Mesenchymal stem cell (in vitro differentiated cells and primary cell): ENCODE results near the gene IL20RB.

Experiments
- DNase-seq: peaks from one replicate; pipeline ENCODE4 v3.0.0-alpha.2; 2013
- H2AFZ ChIP-seq: one replicate; pipeline ENCODE4 v1.6.1; 2013; ENCODE audit warnings: low read depth, mild to moderate bottlenecking, control low read depth, inconsistent platforms, low read length, moderate library complexity
- H2AK5ac ChIP-seq: 2 replicates; pipeline ENCODE4 v1.6.1; 2013; ENCODE audit warnings: low read length, moderate library complexity, mild to moderate bottlenecking, inconsistent platforms; ENCODE audit not compliant: severe bottlenecking
- H2BK120ac ChIP-seq: one replicate; pipeline ENCODE4 v1.6.1; 2013; ENCODE audit warnings: low read depth, mild to moderate bottlenecking, inconsistent platforms, low read length, moderate library complexity
- H2BK12ac ChIP-seq, 2 experiments: one replicate each; pipeline ENCODE4 v1.6.1; 2013; ENCODE audit warnings: inconsistent platforms in 2 of 2, low read length in 2 of 2, mild to moderate bottlenecking in 2 of 2, moderate library complexity in 2 of 2, control low read depth in 1 of 2
- H2BK15ac ChIP-seq: one replicate; pipeline ENCODE4 v1.6.1; 2013; ENCODE audit warnings: mild to moderate bottlenecking, low read depth, inconsistent platforms; ENCODE audit not compliant: poor library complexity, severe bottlenecking
- H2BK5ac ChIP-seq: 2 replicates; pipeline ENCODE4 v1.6.1; 2013; ENCODE audit warnings: low read depth, mild to moderate bottlenecking, low read length, control low read depth, inconsistent platforms; ENCODE audit not compliant: poor library complexity, severe bottlenecking
- H3K14ac ChIP-seq, 2 experiments: one replicate each; pipeline ENCODE4 v1.6.1; 2013; ENCODE audit warnings: inconsistent platforms in 2 of 2, low read length in 2 of 2, control low read depth in 1 of 2, mild to moderate bottlenecking in 1 of 2, moderate library complexity in 1 of 2
- H3K18ac ChIP-seq, 2 experiments: one replicate each; pipeline ENCODE4 v1.6.1; 2013; ENCODE audit warnings: inconsistent platforms in 2 of 2, low read length in 2 of 2, control low read depth in 1 of 2, low read depth in 1 of 2, mild to moderate bottlenecking in 1 of 2
- H3K23ac ChIP-seq, 2 experiments: one replicate each; pipeline ENCODE4 v1.6.1; 2013; ENCODE audit warnings: inconsistent platforms in 2 of 2, low read length in 2 of 2, mild to moderate bottlenecking in 2 of 2, moderate library complexity in 2 of 2, control low read depth in 1 of 2
- H3K27ac ChIP-seq: 2 replicates; pipeline ENCODE4 v1.5.1; 2013; ENCODE audit warnings: mild to moderate bottlenecking, moderate library complexity, low read length, control low read depth, inconsistent platforms; ENCODE audit not compliant: poor library complexity, severe bottlenecking
- H3K27me3 ChIP-seq, 2 experiments: 2 replicates each; pipeline versions ENCODE4 v1.6.1 to v1.7.0; 2013; ENCODE audit warnings: low read length in 2 of 2, mild to moderate bottlenecking in 2 of 2, moderate library complexity in 2 of 2, control low read depth in 1 of 2, inconsistent platforms in 1 of 2; ENCODE audit not compliant: control insufficient read depth in 1 of 2, insufficient read depth in 1 of 2
- H3K36me3 ChIP-seq, 2 experiments: 2 replicates each; pipeline versions ENCODE4 v1.6.1 to v1.7.0; 2013; ENCODE audit warnings: low read length in 2 of 2, control low read depth in 1 of 2, inconsistent platforms in 1 of 2, low read depth in 1 of 2, mild to moderate bottlenecking in 1 of 2; ENCODE audit not compliant: insufficient read depth in 2 of 2, control insufficient read depth in 1 of 2
- H3K4ac ChIP-seq, 2 experiments: one replicate each; pipeline ENCODE4 v1.6.1; 2013; ENCODE audit warnings: inconsistent platforms in 2 of 2, low read length in 2 of 2, mild to moderate bottlenecking in 2 of 2, moderate library complexity in 2 of 2, control low read depth in 1 of 2, low read depth in 1 of 2
- H3K4me1 ChIP-seq: 2 replicates; pipeline ENCODE4 v1.6.1; 2013; ENCODE audit warnings: low read depth, low read length, control low read depth; ENCODE audit not compliant: control insufficient read depth, insufficient read depth
- H3K4me2 ChIP-seq: 2 replicates; pipeline ENCODE4 v1.6.1; 2013; ENCODE audit warnings: low read length, mild to moderate bottlenecking, inconsistent platforms; ENCODE audit not compliant: poor library complexity, severe bottlenecking
- H3K4me3 ChIP-seq, 2 experiments: 2 replicates each; pipeline versions ENCODE4 v1.5.1 to v1.7.0; 2013; ENCODE audit warnings: low read length in 2 of 2, mild to moderate bottlenecking in 2 of 2, control low read depth in 1 of 2, low read depth in 1 of 2; ENCODE audit not compliant: insufficient read depth in 1 of 2
- H3K79me1 ChIP-seq: replicated peaks from 2 replicates; pipeline ENCODE4 v1.6.1; 2013; ENCODE audit warnings: mild to moderate bottlenecking, control low read depth, low read length, inconsistent platforms; ENCODE audit not compliant: poor library complexity, severe bottlenecking
- H3K9ac ChIP-seq: 2 replicates; pipeline ENCODE4 v1.7.0; 2013; ENCODE audit warnings: mild to moderate bottlenecking, low read length, moderate library complexity
- H3K9me3 ChIP-seq: 2 replicates; pipeline ENCODE4 v1.7.0; 2013; ENCODE audit warnings: mild to moderate bottlenecking, low read length; ENCODE audit not compliant: control insufficient read depth
- H4K8ac ChIP-seq: one replicate; pipeline ENCODE4 v1.6.1; 2013; ENCODE audit warnings: inconsistent platforms, mild to moderate bottlenecking, low read length, moderate library complexity
- H4K91ac ChIP-seq: one replicate; pipeline ENCODE4 v1.6.1; 2013; ENCODE audit warnings: mild to moderate bottlenecking, low read length, inconsistent platforms
- WGBS: methylation state at CpG from one replicate; pipeline ENCODE4 v1.1.7; 2013; ENCODE audit warnings: mixed read lengths; 5-methylcytosine and 5-hydroxymethylcytosine counted together

The IL20RB gene

GRCh38 chr3:136988651-136989050 lies 30.9 kb downstream of the IL20RB start:
- Histone ChIP-seq H2AFZ (no peak overlapping the region), H2AK5ac (no peak overlapping the region), H3K27ac (no peak overlapping the region), H3K4ac (no peak overlapping the region), H3K4me1 (no peaks in the 10 kb centered on the region), H3K4me2 (no peak overlapping the region), H3K79me1 (no peaks in the 10 kb centered on the region), H3K23ac (peak overlapping the region in 1 of 2 experiments; percentile 36), H2BK120ac (no peak overlapping the region), H3K9ac (no peak overlapping the region), H4K8ac (no peak overlapping the region), H2BK5ac (no peak overlapping the region), H3K14ac (no peak overlapping the region), H3K9me3 (no peaks in the 10 kb centered on the region), H2BK12ac (no peak overlapping the region), H3K4me3 (no peak overlapping the region), H3K36me3 (peaks cover 0 to 4% of the 10 kb centered on the region in 2 experiments), H2BK15ac (no peak overlapping the region), H3K27me3 (no peaks in the 10 kb centered on the region), H4K91ac (no peak overlapping the region), H3K18ac (no peak overlapping the region)
- DNase-seq = no peak
- 99% methylated on average over 2 of the region's 2 CpGs for WGBS

GRCh38 chr3:136989781-136990524 lies 32.2 kb downstream of the IL20RB start:
- H3K18ac ChIP-seq = no peak overlapping the region
- no peak overlapping the region for H2BK15ac ChIP-seq
- H3K79me1 ChIP-seq = no peaks in the 10 kb centered on the region
- no peak overlapping the region for H3K4ac ChIP-seq
- H2AK5ac ChIP-seq = no peak overlapping the region
- DNase-seq = no peak
- no peaks in the 10 kb centered on the region for H3K27me3 ChIP-seq
- H3K4me3 ChIP-seq = no peak overlapping the region
- 93% methylated on average over 4 of the region's 4 CpGs for WGBS
- H3K4me1 ChIP-seq = no peaks in the 10 kb centered on the region
- no peak overlapping the region for H3K23ac ChIP-seq
- H3K9ac ChIP-seq = no peak overlapping the region
- H4K91ac ChIP-seq = peak overlapping the region; percentile 7
- no peak overlapping the region for H3K27ac ChIP-seq
- no peaks in the 10 kb centered on the region for H3K9me3 ChIP-seq
- H3K4me2 ChIP-seq = no peak overlapping the region
- H2BK120ac ChIP-seq = no peak overlapping the region
- no peak overlapping the region for H2BK12ac ChIP-seq
- no peak overlapping the region for H4K8ac ChIP-seq
- H3K36me3 ChIP-seq = peaks cover 0 to 4% of the 10 kb centered on the region in 2 experiments
- no peak overlapping the region for H2AFZ ChIP-seq
- H2BK5ac ChIP-seq = no peak overlapping the region
- H3K14ac ChIP-seq = peak overlapping the region in 1 of 2 experiments; percentile 6

GRCh38 chr3:136990826-136991225 lies 33.0 kb downstream of the IL20RB start:
- Histone ChIP-seq H4K8ac (no peak overlapping the region), H3K23ac (no peak overlapping the region), H2BK12ac (no peak overlapping the region), H2BK15ac (no peak overlapping the region), H3K4me2 (no peak overlapping the region), H3K18ac (no peak overlapping the region), H3K4me1 (no peaks in the 10 kb centered on the region), H3K4me3 (no peak overlapping the region), H3K27me3 (no peaks in the 10 kb centered on the region), H3K27ac (no peak overlapping the region), H3K14ac (no peak overlapping the region), H3K9me3 (no peaks in the 10 kb centered on the region), H3K36me3 (peaks cover 0 to 4% of the 10 kb centered on the region in 2 experiments), H2BK120ac (no peak overlapping the region), H2AFZ (no peak overlapping the region), H4K91ac (peak overlapping the region; percentile 61), H3K9ac (no peak overlapping the region), H3K4ac (no peak overlapping the region), H2BK5ac (no peak overlapping the region), H3K79me1 (no peaks in the 10 kb centered on the region), H2AK5ac (no peak overlapping the region)
- WGBS = 91% methylated on average over 4 of the region's 4 CpGs
- no peak for DNase-seq

DNA sequence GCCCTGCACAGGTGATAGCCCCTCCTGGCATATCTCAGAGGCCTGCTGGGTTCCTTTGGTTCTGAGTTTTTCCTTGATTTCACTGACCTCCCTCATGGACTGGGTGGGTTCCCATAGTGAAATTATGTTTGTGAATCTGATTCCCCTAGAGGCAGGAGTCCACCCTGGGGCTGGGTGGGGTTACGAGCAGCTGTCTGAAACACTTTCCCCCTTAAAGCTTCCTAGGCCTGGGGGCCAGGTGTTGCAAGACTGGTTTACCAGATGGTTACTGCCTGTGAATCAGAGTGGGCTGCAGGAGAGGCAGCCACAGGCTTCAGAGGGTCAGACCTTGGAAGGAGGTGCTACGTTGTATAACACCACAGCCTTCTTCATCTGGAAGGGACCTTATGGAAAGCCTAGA lies 34.3 kb downstream of the IL20RB start:
- Histone ChIP-seq H3K18ac (no peak overlapping the region), H3K9ac (no peak overlapping the region), H3K14ac (no peak overlapping the region), H3K23ac (no peak overlapping the region), H4K8ac (no peak overlapping the region), H3K4me1 (no peaks in the 10 kb centered on the region), H3K79me1 (no peaks in the 10 kb centered on the region), H4K91ac (no peak overlapping the region), H3K27ac (no peak overlapping the region), H3K36me3 (peaks cover 0 to 4% of the 10 kb centered on the region in 2 experiments), H3K9me3 (no peaks in the 10 kb centered on the region), H3K4me2 (no peak overlapping the region), H2BK5ac (no peak overlapping the region), H2AFZ (no peak overlapping the region), H2BK120ac (no peak overlapping the region), H2BK15ac (no peak overlapping the region), H3K4ac (no peak overlapping the region), H2AK5ac (no peak overlapping the region), H3K27me3 (no peaks in the 10 kb centered on the region), H3K4me3 (no peak overlapping the region), H2BK12ac (no peak overlapping the region)
- 100% methylated on average over 2 of the region's 2 CpGs for WGBS
- DNase-seq = no peak
